Left ventricle myocardium superior (tissue), 1 donor: ENCODE results near the gene LRBA. TPM values are rescaled to one million over a fixed set of nuclear protein-coding genes. Genes with fewer than 3 reads are reported as not detected.

Experiments
- ATAC-seq: fragments of 200-7000 bp; cut with Tn5 transposase; one replicate; pipeline ENCODE4 v1.9.1; 2020; ENCODE audit warnings: mild to moderate bottlenecking, moderate library complexity
- DNase-seq: peaks from one replicate; pipeline ENCODE4 v3.0.0-alpha.2; 2020
- intact Hi-C: fragments of 100-400 bp; cut with micrococcal nuclease; formaldehyde crosslinking; loops from one replicate; pipeline ENCODE4 v1.11.0; 2022
- total RNA-seq: library from RNA; stranded (reverse); fragmentation: NEBNext Ultra II Directional; extraction: Animal tissue kit (Norgen Biotek cat#: 25700); gene quantifications from one replicate; pipeline ENCODE4 v1.2.1, GENCODE V29; 2021
- donor health status: DM: no; HTN: yes; CAD: no; lungs with severe emphysema.

Gene LRBA
- total RNA-seq, 1 donor from 2014 or later = 21.4 TPM

DNA sequence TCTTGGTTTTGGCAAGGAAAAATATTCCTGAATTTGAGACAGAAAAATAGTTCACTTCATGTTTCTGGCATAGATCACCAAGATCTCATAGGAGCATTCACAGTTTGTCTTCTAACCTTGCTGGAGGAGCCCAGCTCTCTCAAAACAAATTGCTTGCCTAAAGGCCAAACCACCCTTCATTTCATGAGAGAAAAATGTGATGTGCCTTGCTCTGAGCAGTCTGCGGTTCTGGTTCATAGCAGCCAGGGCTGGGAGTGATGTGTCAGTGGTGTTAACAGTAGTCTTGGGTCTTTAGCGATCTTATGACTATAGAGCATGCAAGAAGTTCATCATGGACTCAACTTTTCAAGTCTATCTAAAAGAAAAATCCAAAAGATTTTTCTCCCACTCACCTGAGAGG is 753.5 kb downstream of the LRBA start:
- intact Hi-C loops = no loop called here
- DNase-seq (no peak), ATAC-seq (no peak)

DNA sequence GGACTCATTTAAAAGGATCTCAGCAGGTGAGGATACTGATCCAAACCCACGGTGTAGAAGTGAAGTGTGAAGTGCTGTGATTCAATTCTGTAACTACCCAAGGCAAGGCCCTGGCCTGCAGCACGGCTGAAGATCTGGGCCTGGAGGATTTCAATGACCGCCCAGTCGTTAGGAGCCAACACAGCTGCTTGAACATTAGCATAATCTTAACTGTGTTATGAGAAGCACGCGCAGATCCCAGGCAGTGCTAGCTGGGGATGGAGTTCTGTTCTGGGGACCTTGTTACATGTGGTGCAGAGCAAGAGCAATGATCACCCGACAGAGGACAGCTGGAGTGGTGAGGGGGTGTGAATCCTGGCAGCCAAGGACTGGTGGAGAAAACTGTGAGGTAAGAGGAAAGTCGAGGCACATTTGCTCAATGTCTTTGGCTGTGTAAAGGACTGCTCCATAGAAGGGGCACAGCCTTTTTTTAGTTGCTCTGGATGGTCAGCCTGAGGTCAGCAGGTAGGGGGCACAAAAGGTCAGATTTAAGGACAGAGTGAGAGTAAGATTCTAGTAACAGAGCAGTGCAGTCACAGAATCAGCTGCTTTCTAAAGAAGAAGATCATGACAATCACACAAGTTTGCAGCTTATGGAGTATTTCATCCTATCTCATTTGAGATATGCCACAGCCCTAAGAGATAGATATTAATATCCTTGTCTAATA is 755.1 kb downstream of the LRBA start:
- DNase-seq (no peak), ATAC-seq (peak; percentile 61)
- intact Hi-C loops = no loop called here

DNA sequence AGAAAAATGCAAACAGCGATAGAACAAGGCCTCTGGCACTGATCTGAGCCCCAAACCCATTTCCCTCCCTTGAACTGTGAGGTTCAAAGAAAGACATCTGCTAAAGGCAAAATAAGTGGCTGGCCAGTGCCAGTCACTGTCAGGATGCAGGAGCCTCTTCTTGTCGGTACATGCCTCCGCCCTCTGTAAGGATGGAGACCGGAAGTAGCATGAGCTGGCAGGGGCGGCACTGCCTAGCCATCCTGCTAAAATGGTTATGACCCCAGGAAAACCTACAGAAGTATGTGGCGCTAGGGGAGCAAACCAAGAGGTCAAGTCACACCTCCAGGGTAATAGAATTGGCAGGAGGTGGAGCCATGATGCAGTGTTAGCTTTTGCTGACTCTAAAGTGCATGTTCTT is 756.5 kb downstream of the LRBA start:
- intact Hi-C loops = no loop called here
- DNase-seq (no peak), ATAC-seq (no peak)

DNA sequence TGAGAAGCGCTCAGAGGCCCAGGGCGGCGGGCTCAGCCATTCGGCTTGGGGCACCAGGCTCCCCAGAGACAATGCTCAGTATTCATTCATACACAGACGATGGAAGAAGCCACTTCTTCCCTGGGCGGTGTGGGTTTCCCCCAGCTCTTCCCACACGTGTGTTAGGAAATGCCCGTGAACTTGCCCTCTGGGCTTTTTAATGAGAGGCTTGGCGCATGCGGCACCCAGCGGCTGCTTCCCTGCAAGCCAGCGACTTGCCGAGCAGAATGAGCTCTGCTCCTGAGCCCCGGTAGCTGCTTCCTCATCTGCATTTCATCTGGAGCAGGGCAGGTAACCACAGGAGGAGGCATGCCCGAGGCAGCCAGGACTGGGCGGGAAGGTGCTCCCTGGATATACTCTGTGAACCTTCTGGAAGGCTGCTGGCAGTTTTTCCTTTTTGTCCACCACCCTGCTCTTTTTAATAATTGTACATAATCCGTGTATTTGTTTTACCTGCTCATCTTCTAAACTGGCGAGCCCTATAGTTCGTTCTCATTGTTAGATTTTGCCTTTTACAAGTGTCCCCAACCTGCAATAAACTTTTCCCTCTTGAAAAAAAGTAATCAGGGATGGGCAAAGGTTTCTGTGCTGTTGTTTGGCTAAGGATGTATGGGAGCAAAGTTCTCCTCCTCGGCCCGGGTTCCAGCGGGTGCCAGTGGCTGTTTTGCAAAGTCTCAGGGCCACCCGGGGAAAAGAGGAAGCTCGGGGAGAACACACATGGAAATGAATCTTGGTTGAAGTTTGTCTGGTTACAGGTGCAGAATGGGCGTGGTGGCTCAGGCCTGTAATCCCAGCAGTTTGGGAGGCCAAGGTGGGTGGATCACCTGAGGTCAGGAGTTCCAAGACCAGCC is 758.0 kb downstream of the LRBA start:
- no peak for DNase-seq
- ATAC-seq = no peak
- intact Hi-C loops = no loop called here

DNA sequence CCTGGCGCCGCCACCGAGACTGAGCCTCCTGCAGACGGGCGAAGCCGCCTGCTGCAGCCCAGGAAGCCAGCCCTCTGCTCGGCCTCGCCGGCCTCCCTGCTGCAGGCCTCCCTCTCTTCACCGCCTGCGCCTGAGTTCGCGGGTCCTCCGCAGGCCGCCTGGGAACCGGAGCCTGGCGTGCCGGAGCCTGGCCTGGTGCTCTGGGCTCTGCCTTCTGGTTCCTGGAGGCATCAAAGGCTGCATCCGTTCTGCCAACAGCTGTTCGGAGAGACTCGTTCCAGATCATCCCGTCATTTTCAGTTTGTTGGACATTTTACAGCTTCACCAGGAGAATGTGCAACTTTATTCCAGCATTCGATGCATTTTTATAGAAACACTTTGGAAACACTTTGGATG is 758.9 kb downstream of the LRBA start:
- peak; percentile 60 for DNase-seq

DNA sequence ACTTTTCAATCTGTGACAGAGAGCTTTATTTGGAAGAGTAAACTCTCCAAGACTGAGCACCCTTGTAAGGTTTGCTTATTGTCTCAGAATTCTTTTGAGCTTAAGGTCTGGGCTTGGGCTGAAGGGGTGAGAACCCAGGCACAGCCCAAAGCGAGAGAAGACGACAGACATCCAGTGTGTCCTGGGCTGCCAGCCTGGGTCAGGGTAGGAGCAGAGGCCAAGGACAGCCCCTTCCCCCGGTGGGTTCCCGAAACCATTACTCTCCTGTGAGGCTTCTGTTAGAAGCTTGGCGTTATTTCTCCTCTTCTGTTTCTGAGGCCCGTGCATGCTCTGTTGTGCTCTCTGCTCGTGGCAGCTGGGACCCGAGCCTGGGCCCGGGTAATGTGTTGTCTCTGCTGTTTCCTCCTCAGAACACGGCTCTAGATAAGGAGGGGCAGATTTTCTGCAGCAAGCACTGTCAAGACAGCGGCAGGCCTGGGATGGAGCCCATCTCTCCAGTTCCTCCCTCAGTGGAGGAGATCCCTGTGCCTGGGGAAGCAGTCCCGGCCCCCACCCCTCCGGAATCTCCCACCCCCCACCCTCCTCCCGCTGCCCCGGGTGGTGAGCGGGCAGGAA is 759.4 kb downstream of the LRBA start:
- intact Hi-C loops = no loop called here
- peak; percentile 64 for ATAC-seq
- DNase-seq = no peak

More for the DNA sequence above, 758.9 kb downstream of the LRBA start:
- intact Hi-C loops = no loop called here
- peak; percentile 70 for ATAC-seq

DNA sequence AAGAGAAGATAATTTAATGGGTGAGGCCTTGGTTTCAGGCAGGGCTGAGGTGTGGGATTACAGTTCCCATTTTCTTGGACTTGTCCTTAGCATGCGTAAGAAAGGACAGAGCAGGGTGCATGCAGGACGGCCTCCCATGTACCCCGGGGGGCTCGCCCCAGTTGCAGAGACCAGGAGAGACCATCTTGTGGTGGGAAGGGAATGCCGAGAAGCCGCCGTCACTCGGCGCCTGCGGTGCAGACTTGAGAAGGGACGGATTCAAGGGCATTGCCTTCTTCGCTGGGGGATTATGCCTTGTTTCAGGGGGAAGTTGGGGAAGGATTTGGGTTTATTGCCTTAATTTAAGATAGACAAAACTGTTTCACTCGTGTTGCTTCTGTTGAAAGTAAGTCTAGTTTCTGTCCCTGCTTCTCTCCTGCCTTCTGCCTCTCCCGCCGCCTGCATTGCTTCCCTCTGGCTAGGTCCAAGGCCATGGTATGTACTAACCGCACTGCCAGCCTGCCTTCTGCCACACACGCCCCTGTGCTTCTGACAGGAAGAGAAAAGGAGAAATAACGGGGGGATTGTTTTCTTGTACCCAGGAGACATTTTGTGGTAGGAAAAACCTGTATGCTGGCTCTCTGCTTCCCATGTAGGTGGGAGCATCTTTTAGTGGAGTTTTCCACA is 761.0 kb downstream of the LRBA start:
- DNase-seq (no peak), ATAC-seq (no peak)
- intact Hi-C loops = no loop called here

DNA sequence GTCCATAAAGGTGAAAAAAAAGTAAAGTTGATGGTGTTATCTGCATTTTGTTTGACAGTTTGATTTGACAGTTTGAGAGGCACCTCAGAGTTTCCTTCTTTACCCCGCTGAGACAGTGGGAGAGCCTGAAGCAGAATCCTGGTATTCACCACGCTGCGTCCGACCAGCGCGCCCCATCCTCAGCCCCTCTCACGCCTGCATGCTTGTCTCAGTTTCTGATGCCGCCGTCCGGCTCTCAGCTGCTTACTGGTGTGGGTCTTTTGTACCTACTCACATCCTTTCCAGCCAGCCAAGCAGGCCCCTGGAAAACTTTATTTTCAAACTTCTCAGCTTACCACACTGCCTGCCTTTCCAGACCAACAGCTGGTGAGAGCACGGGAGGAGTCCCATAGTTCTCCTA is 761.7 kb downstream of the LRBA start:
- DNase-seq (no peak), ATAC-seq (no peak)
- intact Hi-C loops = no loop called here

DNA sequence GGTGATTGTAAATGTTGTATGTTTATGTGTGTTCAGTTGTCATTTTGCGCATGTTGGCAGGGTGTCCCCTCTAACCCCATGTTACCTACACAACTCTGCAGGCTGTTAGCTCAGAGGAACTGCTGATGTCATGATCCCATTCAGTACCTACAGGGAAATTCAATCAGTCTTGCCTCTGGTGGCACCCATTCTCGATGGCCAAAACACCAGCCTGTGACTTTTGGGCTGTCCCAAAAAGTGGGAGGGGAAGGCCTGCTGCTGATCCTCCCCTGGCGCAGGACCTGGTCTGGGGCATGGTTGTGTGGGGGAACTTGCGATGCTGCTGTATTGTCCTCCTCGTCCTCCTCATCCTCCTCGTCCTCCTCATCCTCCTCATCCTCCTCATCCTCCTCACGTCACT is 762.3 kb downstream of the LRBA start:
- intact Hi-C loops = no loop called here
- DNase-seq (no peak), ATAC-seq (no peak)

DNA sequence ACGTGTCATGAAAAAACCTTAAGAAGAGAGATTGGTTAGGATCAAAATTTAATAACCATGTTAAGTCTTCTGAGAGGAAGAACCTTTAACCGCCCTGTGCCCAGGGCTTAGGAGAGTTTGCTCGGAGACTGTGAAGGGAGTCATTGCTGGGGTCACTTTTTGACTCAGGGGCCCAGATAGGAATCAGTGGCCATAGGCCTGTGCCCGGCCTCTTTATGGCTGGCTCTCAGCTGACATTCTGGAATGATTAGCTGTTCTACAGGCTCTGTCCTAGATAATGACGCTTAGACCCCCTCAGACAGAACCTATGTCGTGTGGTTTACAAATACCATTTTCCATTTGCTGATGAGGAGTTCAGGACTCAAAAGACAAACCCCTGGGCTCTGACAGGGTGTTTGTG is 762.8 kb downstream of the LRBA start:
- DNase-seq (no peak), ATAC-seq (no peak)
- intact Hi-C loops = no loop called here

DNA sequence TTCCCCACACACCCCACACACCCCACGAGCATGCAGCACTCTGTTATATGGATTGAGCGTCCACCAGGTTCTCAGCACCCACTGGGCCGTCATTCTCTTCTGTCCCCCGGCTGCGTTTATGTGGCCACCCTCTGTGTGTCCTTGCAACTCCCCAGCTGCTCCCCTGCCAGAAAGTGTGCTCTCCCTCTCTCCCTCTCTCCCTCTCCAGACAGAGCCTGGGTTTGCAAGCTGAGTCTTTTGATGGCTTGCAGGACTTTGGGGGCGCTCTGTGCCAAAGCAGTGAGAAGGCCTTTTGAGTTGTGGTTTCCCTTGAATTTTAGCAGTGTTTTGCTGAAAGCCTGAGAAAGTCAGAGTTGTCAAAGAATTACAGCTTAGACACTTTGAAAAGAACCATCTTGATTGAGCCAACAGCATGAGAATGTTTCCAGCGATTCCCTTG is 763.3 kb downstream of the LRBA start:
- DNase-seq = no peak
- intact Hi-C loops = no loop called here
- ATAC-seq = no peak

DNA sequence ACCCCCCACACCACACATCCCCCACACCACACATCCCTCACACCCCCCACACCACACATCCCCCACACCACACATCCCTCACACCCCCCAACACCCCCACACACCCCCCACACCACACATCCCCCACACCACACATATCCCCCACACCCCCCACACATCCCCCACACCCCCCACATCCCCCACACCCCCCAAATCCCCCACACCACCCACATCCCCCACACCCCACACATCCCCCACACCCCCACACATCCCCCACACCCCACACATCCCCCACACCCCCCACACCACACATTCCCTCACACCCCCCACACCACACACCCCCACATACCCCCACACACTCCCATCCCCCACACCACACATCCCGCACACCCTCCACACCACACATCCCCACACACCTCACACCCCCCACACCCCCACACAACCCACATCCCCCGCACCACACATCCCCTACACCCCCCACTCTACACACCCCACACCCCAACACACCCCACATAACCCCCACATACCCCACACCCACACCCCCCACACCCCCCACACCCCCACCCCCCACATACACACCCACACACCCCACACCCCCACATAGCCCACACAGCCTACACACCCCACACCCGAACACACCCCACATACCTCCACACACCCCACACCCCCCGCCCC is 764.0 kb downstream of the LRBA start:
- no peak for DNase-seq
- intact Hi-C loops = no loop called here
- ATAC-seq = no peak

DNA sequence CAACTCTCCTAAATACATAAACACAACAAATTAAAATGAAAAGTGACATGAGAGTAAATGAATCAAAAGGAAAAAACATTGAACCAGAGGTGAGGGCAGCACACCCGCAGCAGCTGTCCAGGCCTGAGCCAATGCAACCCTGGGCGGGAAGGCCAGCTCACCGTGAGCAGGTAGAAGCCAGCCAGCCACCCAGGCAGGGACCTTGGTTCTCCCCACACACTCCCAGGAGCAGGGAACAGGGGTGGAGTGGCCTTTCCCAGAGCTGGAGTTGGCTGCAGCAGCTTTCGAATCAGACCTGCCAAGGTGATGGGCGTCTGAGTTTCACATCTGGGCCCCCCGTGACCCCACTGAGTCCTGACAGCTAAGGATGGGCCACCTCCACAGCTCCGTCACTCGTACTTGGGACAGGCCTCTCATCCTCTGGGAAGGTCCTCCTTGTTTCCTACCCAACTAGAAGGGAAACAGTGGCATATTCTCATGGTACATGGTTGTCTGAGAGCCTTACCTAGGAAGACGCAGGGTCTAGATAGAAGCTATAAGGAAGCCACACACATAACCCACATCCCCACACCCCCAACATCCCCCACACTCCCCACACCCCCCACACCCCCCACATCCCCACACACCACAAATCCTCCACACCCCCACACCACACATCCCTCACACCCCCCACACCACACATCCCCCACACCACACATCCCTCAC is 764.6 kb downstream of the LRBA start:
- intact Hi-C loops = no loop called here
- ATAC-seq = no peak

DNA sequence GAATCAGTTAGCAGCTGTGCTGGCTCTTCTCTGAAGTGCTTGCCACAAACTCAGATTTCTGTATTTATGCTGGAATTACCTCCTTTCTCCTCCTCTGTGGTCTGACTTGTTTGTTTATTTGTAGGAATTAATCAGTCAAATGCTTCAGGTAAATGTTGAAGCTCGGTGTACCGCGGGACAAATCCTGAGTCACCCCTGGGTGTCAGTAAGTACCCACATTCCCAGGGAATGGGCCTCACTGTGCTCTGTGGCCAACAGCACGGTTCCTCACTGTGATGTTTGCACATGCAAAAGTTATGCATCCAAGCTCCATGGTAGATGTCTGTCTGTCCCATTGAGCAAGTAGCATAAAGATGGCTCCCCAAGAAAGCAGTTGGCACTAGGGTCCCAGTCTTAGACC is 766.9 kb downstream of the LRBA start:
- DNase-seq (no peak), ATAC-seq (no peak)
- intact Hi-C loops = no loop called here

More for the DNA sequence above, 764.6 kb downstream of the LRBA start:
- DNase-seq = no peak

DNA sequence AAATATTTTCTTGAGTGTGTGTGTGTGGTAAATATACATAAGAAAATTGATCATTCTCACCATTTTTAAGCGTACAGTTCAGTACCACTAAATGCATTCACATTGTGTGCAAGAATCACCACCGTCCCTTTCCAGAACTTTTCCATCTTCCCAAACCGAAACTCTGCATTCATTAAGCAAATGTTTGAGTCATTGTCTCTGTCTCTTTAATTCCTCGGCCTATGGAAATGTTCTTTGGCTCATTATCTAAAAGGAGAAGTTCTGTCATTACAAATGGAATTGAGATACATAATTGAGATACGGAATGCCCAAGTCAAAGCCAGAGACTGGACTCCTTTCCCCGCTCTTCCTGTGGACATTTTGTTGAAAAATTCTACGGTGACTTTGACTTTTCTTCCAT is 767.9 kb downstream of the LRBA start:
- DNase-seq = no peak
- intact Hi-C loops = no loop called here
- no peak for ATAC-seq

DNA sequence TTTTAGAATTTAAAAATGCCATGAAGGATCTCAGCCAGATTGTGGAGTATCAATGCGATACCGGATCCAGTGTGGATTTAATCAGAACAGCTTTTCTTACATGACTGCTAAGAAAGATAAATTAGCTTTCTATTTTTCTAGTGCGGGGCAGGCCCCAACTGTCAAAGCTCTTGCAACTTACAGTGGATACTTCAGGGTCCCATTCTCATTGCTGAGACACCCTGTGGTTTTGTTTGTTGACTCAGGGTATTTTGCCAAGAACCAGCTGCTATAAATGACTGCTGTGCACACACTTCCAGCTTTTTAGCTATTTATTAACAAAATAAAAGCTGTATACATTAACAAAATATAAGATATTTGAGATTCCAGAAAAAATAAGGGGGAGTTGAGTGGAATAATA is 770.5 kb downstream of the LRBA start:
- intact Hi-C loops = no loop called here
- no peak for ATAC-seq
- no peak for DNase-seq

DNA sequence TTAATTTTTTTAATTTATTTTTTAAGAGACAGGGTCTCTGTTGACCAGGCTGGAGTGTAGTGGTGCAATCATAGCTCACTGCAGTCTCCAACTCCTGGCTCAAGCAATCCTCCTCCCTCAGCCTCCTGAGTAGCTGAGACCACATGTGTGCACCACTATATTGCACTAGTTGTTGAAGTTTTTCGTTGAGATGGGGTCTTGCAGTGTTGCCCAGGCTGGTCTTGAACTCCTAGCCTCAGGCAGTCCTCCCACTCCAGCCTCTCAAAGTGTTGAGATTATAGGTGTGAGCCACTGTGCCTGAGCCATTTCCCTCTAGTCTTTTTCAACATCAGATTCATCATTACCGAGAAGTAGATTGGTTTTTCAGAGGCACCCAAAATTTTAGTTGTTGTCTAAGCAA is 771.2 kb downstream of the LRBA start:
- DNase-seq (no peak), ATAC-seq (no peak)
- intact Hi-C loops = no loop called here

DNA sequence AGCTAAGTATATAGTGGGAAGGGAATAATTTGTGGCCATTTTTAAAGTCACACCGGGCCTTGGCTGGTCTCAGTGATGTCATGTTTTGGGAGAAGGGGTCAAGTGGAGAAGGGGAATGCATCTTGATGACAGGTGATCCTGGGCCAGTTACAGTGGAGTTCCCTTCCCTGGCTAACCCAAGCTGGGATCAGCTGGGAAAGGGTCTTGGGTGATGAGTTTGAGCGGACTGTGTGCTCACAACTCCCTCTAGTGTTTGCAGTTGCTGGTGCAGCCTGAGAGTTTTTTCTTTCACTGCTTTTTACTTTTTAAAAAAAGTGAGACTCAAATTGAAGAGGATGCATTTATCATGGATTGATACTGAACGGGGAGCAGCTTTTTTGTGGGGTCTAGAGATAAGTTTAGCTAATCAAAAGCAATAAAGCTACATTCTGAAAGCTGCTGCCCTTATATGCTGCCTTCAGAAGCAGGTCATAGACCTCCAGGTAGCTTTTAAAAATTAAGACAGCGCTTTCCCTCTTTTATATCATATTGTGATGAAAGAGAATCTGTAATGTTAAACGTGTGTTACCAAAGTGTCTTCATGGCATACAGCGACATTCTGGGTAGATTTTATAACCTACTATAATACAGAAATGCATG is 772.1 kb downstream of the LRBA start:
- intact Hi-C loops = no loop called here
- peak; percentile 52 for ATAC-seq

More for the DNA sequence above, 772.1 kb downstream of the LRBA start:
- DNase-seq = no peak
